GM23248 (cell line): ENCODE results near the gene GTF2F2. TPM values are rescaled to one million over a fixed set of nuclear protein-coding genes. Genes with fewer than 3 reads are reported as not detected.

ENCODE experiments used
- DNase-seq: peaks from one replicate; pipeline ENCODE4 v3.0.0-alpha.2; 2015
- H2AFZ ChIP-seq: fragments of 200-600 bp; sonication (generic); 2 replicates; pipeline ENCODE4 v1.6.1; 2016; ENCODE audit warnings: antibody characterized with exemption
- H3F3A ChIP-seq: fragments of 200-600 bp; sonication (generic); 2 replicates; pipeline ENCODE4 v1.6.1; 2016; ENCODE audit warnings: mild to moderate bottlenecking, antibody characterized with exemption, mixed run types; ENCODE audit not compliant: insufficient read depth
- H3K27ac ChIP-seq: fragments of 200-600 bp; sonication (generic); 2 replicates; pipeline ENCODE4 v1.5.1; 2016; ENCODE audit warnings: mild to moderate bottlenecking
- H3K27me3 ChIP-seq: fragments of 200-600 bp; sonication (generic); replicated peaks from 2 replicates; pipeline ENCODE4 v1.6.1; 2016; ENCODE audit warnings: mild to moderate bottlenecking; ENCODE audit not compliant: insufficient read depth
- H3K36me3 ChIP-seq: fragments of 200-600 bp; sonication (generic); 2 replicates; pipeline ENCODE4 v1.6.1; 2016; ENCODE audit warnings: low read depth, mild to moderate bottlenecking
- H3K4me1 ChIP-seq: fragments of 200-600 bp; sonication (generic); 2 replicates; pipeline ENCODE4 v1.6.1; 2016; ENCODE audit warnings: mild to moderate bottlenecking; ENCODE audit not compliant: insufficient read depth
- H3K4me2 ChIP-seq: fragments of 200-600 bp; sonication (generic); one replicate; pipeline ENCODE4 v1.6.1; 2016; ENCODE audit warnings: mild to moderate bottlenecking; ENCODE audit not compliant: unreplicated experiment
- H3K4me3 ChIP-seq: fragments of 200-600 bp; sonication (generic); 2 replicates; pipeline ENCODE4 v1.5.1; 2016; ENCODE audit warnings: mild to moderate bottlenecking
- H3K79me2 ChIP-seq: fragments of 200-600 bp; sonication (generic); 2 replicates; pipeline ENCODE4 v1.6.1; 2016; ENCODE audit warnings: mild to moderate bottlenecking; ENCODE audit not compliant: insufficient read depth
- H3K9ac ChIP-seq: fragments of 200-600 bp; sonication (generic); 2 replicates; pipeline ENCODE4 v1.6.1; 2016; ENCODE audit warnings: mild to moderate bottlenecking
- H3K9me2 ChIP-seq: fragments of 200-600 bp; sonication (generic); 2 replicates; pipeline ENCODE4 v1.6.1; 2016; ENCODE audit warnings: mixed run types, mild to moderate bottlenecking, moderate library complexity; ENCODE audit not compliant: insufficient read depth
- H3K9me3 ChIP-seq: fragments of 200-600 bp; sonication (generic); one replicate; pipeline ENCODE4 v1.6.1; 2017; ENCODE audit warnings: low read depth
- H4K20me1 ChIP-seq: fragments of 200-600 bp; sonication (generic); 2 replicates; pipeline ENCODE4 v1.6.0; 2016; ENCODE audit not compliant: insufficient read depth
- EZH2 ChIP-seq: fragments of 200-600 bp; sonication (generic); IDR thresholded peaks from 2 replicates; pipeline ENCODE4 v1.6.1; 2018; ENCODE audit warnings: antibody characterized with exemption, mild to moderate bottlenecking; ENCODE audit not compliant: insufficient read depth, poor library complexity, severe bottlenecking
- EZH2phosphoT487 ChIP-seq: fragments of 200-600 bp; sonication (generic); IDR thresholded peaks from 2 replicates; pipeline ENCODE4 v1.6.1; 2018; ENCODE audit warnings: antibody characterized with exemption, moderate library complexity, mild to moderate bottlenecking, low read depth; ENCODE audit not compliant: insufficient read depth
- WGBS, 2 experiments: methylation state at CpG; one replicate each; pipeline ENCODE4 v1.1.6; 2015 to 2017; ENCODE audit warnings: low lambda C conversion rate in 2 of 2, low coverage in 1 of 2; ENCODE audit errors: missing lambda C conversion rate in 2 of 2; 5-methylcytosine and 5-hydroxymethylcytosine counted together
- in situ Hi-C: fragments of 300-500 bp; cut with MboI; formaldehyde crosslinking; loops from 2 replicates; pipeline ENCODE4 v1.15.0; 2020
- polyA plus RNA-seq: library from polyadenylated mRNA; unstranded; fragments of >200 nt; fragmentation: Nextera tagmentation; extraction: Ambion mirVana; gene quantifications from 2 replicates; pipeline ENCODE4 v1.2.1, GENCODE V29; 2016
- total RNA-seq: library from RNA; depleted of rRNA; stranded (reverse); fragments of >200 nt; shearing (Covaris generic); gene quantifications from 2 replicates; pipeline ENCODE4 v1.2.3, GENCODE V29; 2014

The GTF2F2 gene
- total and polyA plus RNA-seq, 2 experiments from 2014 or later, result 23.7 to 27.6 TPM

- no peaks in the 10 kb centered on the region for H3K9me2 ChIP-seq
- no peaks in the 10 kb centered on the region for H3K9me3 ChIP-seq
- in situ Hi-C loops, result no loop called here
- WGBS, 2 experiments, result 89 to 93% methylated on average over 5 of the region's 5 CpGs
- no peak overlapping the region for H2AFZ ChIP-seq
- no peak for DNase-seq
- peaks cover 5% of the 10 kb centered on the region; the same call in 1 of the 2 replicates for H3F3A ChIP-seq
- no peak overlapping the region for H3K27ac ChIP-seq
- H3K4me3 ChIP-seq, result no peak overlapping the region
- no peak overlapping the region for H3K9ac ChIP-seq
- TF ChIP-seq EZH2, result no peak
- TF ChIP-seq EZH2phosphoT487, result no peak
- no peaks in the 10 kb centered on the region for H3K79me2 ChIP-seq
- no peaks in the 10 kb centered on the region for H3K27me3 ChIP-seq
- no peak overlapping the region for H3K4me2 ChIP-seq
- H3K36me3 ChIP-seq, result no peaks in the 10 kb centered on the region
- peaks cover 6% of the 10 kb centered on the region; the same call in 1 of the 2 replicates for H3K4me1 ChIP-seq
- no peaks in the 10 kb centered on the region for H4K20me1 ChIP-seq
Measured at GRCh38 chr13:45316996-45317395, 196.7 kb downstream of the GTF2F2 start.

GRCh38 chr13:45320876-45321629, 200.7 kb downstream of the GTF2F2 start:
- DNase-seq, result no peak

GRCh38 chr13:45325806-45326205, 205.5 kb downstream of the GTF2F2 start:
- H3K9ac ChIP-seq, result peak overlapping the region; percentile 47
- H3K4me1 ChIP-seq, result peaks cover 32% of the 10 kb centered on the region
- H3K27ac ChIP-seq, result peak overlapping the region; percentile 76
- in situ Hi-C loops, result no loop called here
- H3K27me3 ChIP-seq, result no peaks in the 10 kb centered on the region
- H3K36me3 ChIP-seq, result no peaks in the 10 kb centered on the region
- peak; percentile 94 for DNase-seq
- 17 to 21% methylated on average over 4 of the region's 4 CpGs for WGBS, 2 experiments
- no peak overlapping the region for H3K4me3 ChIP-seq
- H3K9me2 ChIP-seq, result no peaks in the 10 kb centered on the region
- H4K20me1 ChIP-seq, result no peaks in the 10 kb centered on the region
- H3K9me3 ChIP-seq, result no peaks in the 10 kb centered on the region
- no peak overlapping the region for H2AFZ ChIP-seq
- H3K4me2 ChIP-seq, result peak overlapping the region; percentile 65
- no peak for TF ChIP-seq EZH2
- TF ChIP-seq EZH2phosphoT487, result no peak
- H3F3A ChIP-seq, result peaks cover 50% of the 10 kb centered on the region
- no peaks in the 10 kb centered on the region for H3K79me2 ChIP-seq

More at GRCh38 chr13:45320876-45321629, 200.7 kb downstream of the GTF2F2 start:
- TF ChIP-seq EZH2phosphoT487 (no peak), EZH2 (no peak)
- no peak overlapping the region for H3K4me3 ChIP-seq
- H4K20me1 ChIP-seq, result no peaks in the 10 kb centered on the region
- 26 to 33% methylated on average over 4 of the region's 4 CpGs for WGBS, 2 experiments
- in situ Hi-C loops, result no loop called here
- H3K27me3 ChIP-seq, result no peaks in the 10 kb centered on the region
- H3F3A ChIP-seq, result peaks cover 16% of the 10 kb centered on the region
- H3K36me3 ChIP-seq, result no peaks in the 10 kb centered on the region
- no peak overlapping the region for H3K27ac ChIP-seq
- H3K4me2 ChIP-seq, result no peak overlapping the region
- no peak overlapping the region for H2AFZ ChIP-seq
- no peaks in the 10 kb centered on the region for H3K9me3 ChIP-seq
- peaks cover 18% of the 10 kb centered on the region for H3K4me1 ChIP-seq
- no peaks in the 10 kb centered on the region for H3K79me2 ChIP-seq
- H3K9me2 ChIP-seq, result no peaks in the 10 kb centered on the region
- H3K9ac ChIP-seq, result no peak overlapping the region

GRCh38 chr13:45327253-45327955, 207.1 kb downstream of the GTF2F2 start:
- TF ChIP-seq EZH2phosphoT487, result no peak
- TF ChIP-seq EZH2, result no peak

More at GRCh38 chr13:45327253-45327955, 207.1 kb downstream of the GTF2F2 start:
- in situ Hi-C loops, result no loop called here
- Histone ChIP-seq H3F3A (peaks cover 62% of the 10 kb centered on the region), H3K9me3 (no peaks in the 10 kb centered on the region), H3K9ac (no peak overlapping the region), H3K4me2 (no peak overlapping the region), H3K9me2 (no peaks in the 10 kb centered on the region), H4K20me1 (peaks cover under 1% of the 10 kb centered on the region; the same call in 1 of the 2 replicates), H3K27me3 (no peaks in the 10 kb centered on the region), H2AFZ (no peak overlapping the region), H3K27ac (no peak overlapping the region), H3K79me2 (no peaks in the 10 kb centered on the region), H3K4me3 (no peak overlapping the region), H3K36me3 (no peaks in the 10 kb centered on the region), H3K4me1 (peaks cover 42% of the 10 kb centered on the region)
- no peak for DNase-seq
- WGBS, 2 experiments, result 98% methylated on average over 9 of the region's 9 CpGs
